ENCODE results near the gene ALOX5AP.
A peak's percentile ranks its signal among the peaks of the same experiment; 100 is the strongest.

ALOX5AP gene

GRCh38 chr13:30770929-30771328, 35.6 kb downstream of the ALOX5AP start:
- DNase-seq: no peak

GRCh38 chr13:30773561-30773960, 38.2 kb downstream of the ALOX5AP start:
- no peak for DNase-seq

- DNase-seq: no peak
Observed at GRCh38 chr13:30774214-30774730, 38.9 kb downstream of the ALOX5AP start.

- DNase-seq: peak; percentile 17
Observed at GRCh38 chr13:30776661-30777060, 41.3 kb downstream of the ALOX5AP start.

GRCh38 chr13:30779016-30779415, 43.7 kb downstream of the ALOX5AP start:
- DNase-seq: no peak

- DNase-seq: no peak
Observed at GRCh38 chr13:30779608-30780007, 44.3 kb downstream of the ALOX5AP start.

- DNase-seq: no peak
Observed at GRCh38 chr13:30780338-30780981, 45.1 kb downstream of the ALOX5AP start.

- peak; percentile 68 for DNase-seq
Observed at GRCh38 chr13:30785191-30785850, 50.0 kb downstream of the ALOX5AP start.

GRCh38 chr13:30786648-30787047, 51.3 kb downstream of the ALOX5AP start:
- DNase-seq: no peak

- DNase-seq: no peak
Observed at GRCh38 chr13:30787738-30788525, 52.6 kb downstream of the ALOX5AP start.

GRCh38 chr13:30789166-30789862, 54.0 kb downstream of the ALOX5AP start:
- no peak for DNase-seq

GRCh38 chr13:30790592-30790991, 55.2 kb downstream of the ALOX5AP start:
- DNase-seq: no peak

GRCh38 chr13:30791354-30792001, 56.1 kb downstream of the ALOX5AP start:
- DNase-seq: no peak

GRCh38 chr13:30792285-30793000, 57.1 kb downstream of the ALOX5AP start:
- peak; percentile 34 for DNase-seq

- no peak for DNase-seq
Observed at GRCh38 chr13:30796132-30796572, 60.8 kb downstream of the ALOX5AP start.

- DNase-seq: no peak
Observed at GRCh38 chr13:30796631-30797601, 61.6 kb downstream of the ALOX5AP start.

- DNase-seq: no peak
Observed at GRCh38 chr13:30797847-30798535, 62.6 kb downstream of the ALOX5AP start.

- no peak for DNase-seq
Observed at GRCh38 chr13:30798776-30799355, 63.5 kb downstream of the ALOX5AP start.

- DNase-seq: no peak
Observed at GRCh38 chr13:30799356-30799824, 64.0 kb downstream of the ALOX5AP start.

Data from MV-4-11 (cell line).